ENCODE data around the gene POTEE.
"Not testable (repeated sequence)": the region's sequence is repeated elsewhere in the genome, so short reads cannot be mapped to it uniquely, and the experiment has no call there.

The POTEE gene

GRCh38 chr2:131209030-131209772 is at the start of gene POTEE:
Gene POTEE, plus strand, starts transcription at chr2:131209536. Its CDS starts 8,867 bp downstream, at chr2:131218403.
- DNase-seq = not testable (repeated sequence)

- DNase-seq = not testable (repeated sequence)
Observed at GRCh38 chr2:131165562-131165961, 43.8 kb upstream of the POTEE start.

- DNase-seq = no peak
Observed at GRCh38 chr2:131168538-131168937, 40.8 kb upstream of the POTEE start.

GRCh38 chr2:131178050-131178449 is 31.3 kb upstream of the POTEE start:
- not testable (repeated sequence) for DNase-seq

GRCh38 chr2:131178721-131179418 is 30.5 kb upstream of the POTEE start:
- not testable (repeated sequence) for DNase-seq

GRCh38 chr2:131181451-131181850 is 27.9 kb upstream of the POTEE start:
- DNase-seq = not testable (repeated sequence)

GRCh38 chr2:131193421-131193820 is 15.9 kb upstream of the POTEE start:
- DNase-seq = not testable (repeated sequence)

- DNase-seq = not testable (repeated sequence)
Observed at GRCh38 chr2:131196186-131196585, 13.2 kb upstream of the POTEE start.

- no peak for DNase-seq
Observed at GRCh38 chr2:131201098-131201497, 8.2 kb upstream of the POTEE start.

GRCh38 chr2:131207839-131208238 is 1.5 kb upstream of the POTEE start:
- not testable (repeated sequence) for DNase-seq

GRCh38 chr2:131209773-131210104 is 403 bp downstream of the POTEE start:
- not testable (repeated sequence) for DNase-seq

GRCh38 chr2:131210434-131211211 is 1.3 kb downstream of the POTEE start:
- not testable (repeated sequence) for DNase-seq

GRCh38 chr2:131217238-131217986 is 8.1 kb downstream of the POTEE start:
- not testable (repeated sequence) for DNase-seq

- not testable (repeated sequence) for DNase-seq
Observed at GRCh38 chr2:131235543-131236449, 26.5 kb downstream of the POTEE start.

All from bone marrow (tissue), 2 donors.